Neutrophil (primary cell): ENCODE results near the gene SF3B5.

ENCODE experiments used
- H3K27ac ChIP-seq: fragments of 200-600 bp; sonication (generic); 2 replicates; pipeline ENCODE4 v1.5.1; 2016; ENCODE audit warnings: mild to moderate bottlenecking, moderate library complexity
- H3K27me3 ChIP-seq: fragments of 200-600 bp; sonication (generic); 2 replicates; pipeline ENCODE4 v1.6.0; 2016; ENCODE audit warnings: mild to moderate bottlenecking
- H3K36me3 ChIP-seq: fragments of 200-600 bp; sonication (generic); 2 replicates; pipeline ENCODE4 v1.5.1; 2017
- H3K4me1 ChIP-seq, 2 experiments: fragments of 200-600 bp in 1 of 2; sonication (generic) in 1 of 2; 1 replicate in 1 of 2; 2 replicates in 1 of 2; pipeline versions ENCODE4 v1.5.1 to v1.6.1; 2013 to 2016; ENCODE audit warnings: low read depth in 1 of 2, low read length in 1 of 2, mild to moderate bottlenecking in 1 of 2, moderate library complexity in 1 of 2; ENCODE audit not compliant: control insufficient read depth in 1 of 2, insufficient read depth in 1 of 2
- H3K4me3 ChIP-seq, 2 experiments: fragments of 200-600 bp in 1 of 2; sonication (generic) in 1 of 2; 1 replicate in 1 of 2; 2 replicates in 1 of 2; pipeline ENCODE4 v1.5.1; 2013 to 2016; ENCODE audit warnings: low read depth in 1 of 2, low read length in 1 of 2, mild to moderate bottlenecking in 1 of 2, moderate library complexity in 1 of 2
- H3K9me3 ChIP-seq: fragments of 200-600 bp; sonication (generic); 2 replicates; pipeline ENCODE4 v1.5.1; 2016
- TF ChIP-seq, protein P1 (sequence below): fragments of 200-600 bp; sonication (generic); IDR thresholded peaks from 2 replicates; pipeline ENCODE4 v1.5.1; 2016; ENCODE audit warnings: antibody characterized with exemption

The SF3B5 gene

DNA sequence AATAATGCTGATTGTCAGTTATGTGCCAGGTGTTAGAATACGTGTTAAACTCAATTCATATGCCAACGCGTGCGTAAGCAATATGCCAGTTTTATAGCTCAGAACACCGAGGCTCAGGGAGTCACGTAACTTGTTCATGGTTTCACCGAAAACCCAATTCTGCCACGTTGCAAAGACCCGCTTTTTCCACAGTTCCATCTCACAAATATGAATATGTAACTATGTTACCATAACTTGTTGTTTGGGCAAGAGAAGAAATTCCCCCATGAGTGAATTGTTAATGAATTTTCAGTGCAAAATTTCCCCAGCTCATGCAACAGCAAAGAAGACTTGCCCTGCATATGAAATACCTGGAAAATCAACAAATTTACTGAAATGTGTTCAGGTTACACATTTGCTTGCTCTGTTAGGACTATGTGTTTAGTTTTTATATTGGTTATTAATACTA, 30.1 kb downstream of the SF3B5 start:
- Histone ChIP-seq H3K36me3 (no peaks in the 10 kb centered on the region), H3K4me1 (peaks cover 18 to 23% of the 10 kb centered on the region in 2 experiments), H3K4me3 (peak overlapping the region; percentile 72 to 95), H3K27me3 (no peaks in the 10 kb centered on the region), H3K9me3 (no peaks in the 10 kb centered on the region), H3K27ac (no peak overlapping the region)
- TF ChIP-seq, protein P1, sequence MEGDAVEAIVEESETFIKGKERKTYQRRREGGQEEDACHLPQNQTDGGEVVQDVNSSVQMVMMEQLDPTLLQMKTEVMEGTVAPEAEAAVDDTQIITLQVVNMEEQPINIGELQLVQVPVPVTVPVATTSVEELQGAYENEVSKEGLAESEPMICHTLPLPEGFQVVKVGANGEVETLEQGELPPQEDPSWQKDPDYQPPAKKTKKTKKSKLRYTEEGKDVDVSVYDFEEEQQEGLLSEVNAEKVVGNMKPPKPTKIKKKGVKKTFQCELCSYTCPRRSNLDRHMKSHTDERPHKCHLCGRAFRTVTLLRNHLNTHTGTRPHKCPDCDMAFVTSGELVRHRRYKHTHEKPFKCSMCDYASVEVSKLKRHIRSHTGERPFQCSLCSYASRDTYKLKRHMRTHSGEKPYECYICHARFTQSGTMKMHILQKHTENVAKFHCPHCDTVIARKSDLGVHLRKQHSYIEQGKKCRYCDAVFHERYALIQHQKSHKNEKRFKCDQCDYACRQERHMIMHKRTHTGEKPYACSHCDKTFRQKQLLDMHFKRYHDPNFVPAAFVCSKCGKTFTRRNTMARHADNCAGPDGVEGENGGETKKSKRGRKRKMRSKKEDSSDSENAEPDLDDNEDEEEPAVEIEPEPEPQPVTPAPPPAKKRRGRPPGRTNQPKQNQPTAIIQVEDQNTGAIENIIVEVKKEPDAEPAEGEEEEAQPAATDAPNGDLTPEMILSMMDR, result no peak

DNA sequence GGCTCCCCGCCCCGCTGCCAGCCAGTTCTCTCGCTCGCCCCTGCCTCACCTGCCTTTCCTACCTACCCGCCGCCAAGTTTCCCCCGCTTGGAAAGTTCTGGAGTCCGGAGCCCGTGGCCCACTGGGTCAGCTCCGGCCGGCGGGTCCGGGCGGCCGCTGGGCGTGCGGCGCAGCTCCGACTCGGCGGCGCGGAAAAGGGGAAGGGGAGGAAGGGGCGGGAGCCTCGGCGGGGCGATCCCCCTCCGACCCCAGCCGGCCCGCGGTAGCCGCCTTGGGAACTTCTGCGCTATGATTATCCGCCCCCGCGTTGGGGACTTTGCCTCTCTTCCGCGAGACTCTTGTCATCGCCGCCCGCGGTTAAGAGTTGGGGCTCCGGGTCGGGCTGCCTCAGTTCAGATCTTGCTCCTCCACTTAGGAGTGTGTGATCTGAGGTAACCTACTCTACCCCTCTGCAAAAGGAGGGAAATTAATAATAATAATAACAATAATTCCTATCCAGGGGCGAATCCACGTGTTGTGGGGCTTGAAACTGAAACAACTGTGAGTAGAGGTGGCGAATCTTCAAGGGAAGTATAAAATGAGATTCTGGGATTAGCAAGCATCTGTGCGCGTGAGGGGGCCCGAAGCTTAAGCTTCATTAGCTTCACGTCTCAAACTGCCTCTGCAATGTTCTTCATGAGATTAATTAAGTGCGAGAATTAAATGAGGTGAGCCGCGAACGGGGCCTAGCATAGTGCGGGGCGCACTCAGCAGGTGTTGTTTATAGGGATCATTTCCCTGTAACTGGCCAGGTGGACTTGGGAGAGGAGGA, 30.8 kb downstream of the SF3B5 start:
- TF ChIP-seq, protein P1, result no peak
- H3K36me3 ChIP-seq, result no peaks in the 10 kb centered on the region
- H3K4me3 ChIP-seq, result peak overlapping the region; percentile 72 to 95
- peak overlapping the region; percentile 99 for H3K27ac ChIP-seq
- no peaks in the 10 kb centered on the region for H3K27me3 ChIP-seq
- H3K4me1 ChIP-seq, result peaks cover 18 to 23% of the 10 kb centered on the region in 2 experiments
- H3K9me3 ChIP-seq, result no peaks in the 10 kb centered on the region

DNA sequence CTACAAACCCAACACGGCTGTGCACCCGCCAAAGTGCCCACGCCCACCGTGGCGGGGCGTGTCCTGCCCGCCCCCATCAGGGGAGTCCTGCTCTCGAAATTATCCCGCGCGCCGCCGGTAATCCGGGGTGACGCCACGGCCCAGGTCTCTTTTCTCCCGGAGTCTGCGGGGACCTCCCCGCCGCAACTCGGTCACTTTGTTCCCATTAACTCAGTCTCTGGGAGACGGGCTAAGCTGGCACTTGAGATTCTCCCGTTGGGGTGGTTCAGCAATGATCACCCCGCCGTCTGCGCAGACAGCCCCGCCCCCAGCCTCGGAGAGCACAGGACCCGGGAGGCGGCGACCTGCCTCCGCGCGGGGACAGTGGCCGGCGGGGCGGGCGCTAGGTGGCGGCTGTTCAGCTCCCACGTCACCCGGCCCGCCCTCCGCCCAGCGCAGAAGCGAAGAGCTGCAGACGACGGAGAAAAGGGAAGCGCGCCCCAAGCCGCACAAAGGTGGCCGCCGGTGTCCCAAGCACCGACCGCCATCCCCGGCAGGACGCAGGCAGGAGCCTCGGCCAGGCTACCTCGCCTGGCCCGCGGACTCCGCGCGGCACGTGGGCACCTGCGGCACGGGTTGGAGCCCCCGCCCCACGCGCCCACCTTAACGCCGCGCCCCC, 31.5 kb downstream of the SF3B5 start:
- H3K4me1 ChIP-seq, result peaks cover 18 to 23% of the 10 kb centered on the region in 2 experiments
- peak overlapping the region; percentile 99 for H3K27ac ChIP-seq
- TF ChIP-seq, protein P1, result peak; percentile 78
- H3K4me3 ChIP-seq, result peak overlapping the region; percentile 72 to 95
- no peaks in the 10 kb centered on the region for H3K36me3 ChIP-seq
- no peaks in the 10 kb centered on the region for H3K9me3 ChIP-seq
- H3K27me3 ChIP-seq, result no peaks in the 10 kb centered on the region

DNA sequence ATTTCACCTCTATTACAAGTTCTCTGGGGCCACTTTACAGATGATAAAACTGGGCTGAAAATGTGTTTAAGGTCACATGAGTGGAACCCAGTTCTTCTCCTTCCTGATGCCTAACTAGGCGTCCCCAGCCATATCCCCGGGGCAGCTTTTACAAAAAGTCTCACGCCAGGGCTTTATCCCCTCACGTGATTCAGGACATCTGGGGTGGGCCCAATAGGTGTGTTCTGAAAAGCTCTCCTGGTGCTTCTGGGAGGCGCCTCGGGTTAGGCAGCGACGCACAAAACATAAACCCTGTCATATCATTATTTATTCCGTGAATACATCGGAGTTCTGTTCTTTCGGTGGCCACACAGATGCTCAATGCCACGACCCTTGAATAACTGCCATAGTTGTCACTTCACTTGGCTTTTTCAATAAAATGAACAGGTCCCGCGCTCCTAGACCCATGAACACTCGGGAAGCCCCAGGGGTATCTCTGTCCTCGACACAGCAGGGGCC, 32.1 kb downstream of the SF3B5 start:
- H3K4me3 ChIP-seq, result peak overlapping the region; percentile 72 to 95
- H3K4me1 ChIP-seq, result peaks cover 18 to 23% of the 10 kb centered on the region in 2 experiments
- H3K27me3 ChIP-seq, result no peaks in the 10 kb centered on the region
- H3K9me3 ChIP-seq, result no peaks in the 10 kb centered on the region
- H3K36me3 ChIP-seq, result no peaks in the 10 kb centered on the region
- peak overlapping the region; percentile 99 for H3K27ac ChIP-seq
- TF ChIP-seq, protein P1, result no peak

DNA sequence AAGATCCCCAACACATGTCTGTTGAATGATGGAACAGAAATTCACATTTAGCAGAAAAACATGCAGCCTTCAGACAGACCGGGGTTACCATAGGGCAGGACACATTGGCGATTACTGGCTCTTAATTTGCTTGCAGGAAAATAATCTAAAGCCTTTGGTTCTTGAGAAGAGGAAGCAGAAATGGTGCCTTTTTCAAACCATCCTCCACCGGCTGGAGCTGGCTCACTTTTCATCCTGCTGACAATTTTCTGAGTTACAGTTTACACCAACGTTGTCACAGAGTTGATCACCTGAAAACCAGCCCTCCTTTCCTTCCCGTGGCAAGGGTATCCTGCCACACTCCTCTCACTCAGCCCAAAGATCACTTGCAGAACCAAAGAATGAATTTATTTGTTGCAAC, 32.6 kb downstream of the SF3B5 start:
- Histone ChIP-seq H3K4me3 (peak overlapping the region; percentile 72 to 95), H3K9me3 (no peaks in the 10 kb centered on the region), H3K4me1 (peaks cover 18 to 23% of the 10 kb centered on the region in 2 experiments), H3K27ac (peak overlapping the region; percentile 99), H3K36me3 (no peaks in the 10 kb centered on the region), H3K27me3 (no peaks in the 10 kb centered on the region)
- TF ChIP-seq, protein P1, result no peak
